ENCODE results near the gene MAOB.
"Not testable (repeated sequence)": the region's sequence is repeated elsewhere in the genome, so short reads cannot be mapped to it uniquely, and the experiment has no call there.

The MAOB gene

GRCh38 chrX:43882294-43882681 lies at the start of gene MAOB:
TSS of gene MAOB (minus strand) at chrX:43882450. CDS start at chrX:43882299, 151 bp downstream.
- peak; percentile 18 for DNase-seq (ENCODE audit: low read depth)

GRCh38 chrX:43922032-43922431 lies 39.8 kb upstream of the MAOB start:
- DNase-seq (ENCODE audit: low read depth) = not testable (repeated sequence)

- not testable (repeated sequence) for DNase-seq (ENCODE audit: low read depth)
Measured at GRCh38 chrX:43910772-43911171, 28.5 kb upstream of the MAOB start.

- DNase-seq (ENCODE audit: low read depth) = no peak
Measured at GRCh38 chrX:43910012-43910411, 27.8 kb upstream of the MAOB start.

- no peak for DNase-seq (ENCODE audit: low read depth)
Measured at GRCh38 chrX:43909141-43909540, 26.9 kb upstream of the MAOB start.

- no peak for DNase-seq (ENCODE audit: low read depth)
Measured at GRCh38 chrX:43899878-43900815, 17.9 kb upstream of the MAOB start.

DNA sequence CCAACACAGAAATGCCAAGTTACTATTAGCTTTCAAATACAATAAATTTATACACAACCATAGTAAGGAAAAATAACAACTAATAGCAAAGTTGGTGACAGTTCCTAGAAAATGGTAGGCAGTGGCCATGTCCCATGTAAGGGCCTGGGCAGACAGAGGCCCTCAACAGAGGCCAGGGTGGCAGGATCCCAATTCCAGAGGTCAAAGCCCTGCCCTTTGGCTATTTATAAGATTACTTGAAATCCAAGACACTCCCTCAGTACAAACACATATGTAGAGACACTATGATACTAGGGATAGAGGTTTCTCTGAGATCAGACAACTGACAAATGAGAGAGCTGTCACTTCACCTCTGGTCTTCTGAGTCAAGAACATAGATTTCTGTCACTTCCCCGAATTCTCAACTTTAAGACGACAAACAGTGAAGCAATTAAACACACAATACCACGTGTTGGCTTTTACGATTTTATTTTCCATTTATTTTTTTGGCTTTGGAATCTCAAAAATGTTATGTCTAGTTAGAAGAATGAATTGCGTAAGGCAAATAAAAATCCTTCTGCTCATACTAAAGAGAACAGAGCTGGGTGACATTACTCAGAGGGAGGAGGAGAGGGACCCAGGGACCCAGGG lies 16.3 kb upstream of the MAOB start:
- no peak for DNase-seq (ENCODE audit: low read depth)

- DNase-seq (ENCODE audit: low read depth) = no peak
Measured at GRCh38 chrX:43897290-43897689, 15.0 kb upstream of the MAOB start.

DNA sequence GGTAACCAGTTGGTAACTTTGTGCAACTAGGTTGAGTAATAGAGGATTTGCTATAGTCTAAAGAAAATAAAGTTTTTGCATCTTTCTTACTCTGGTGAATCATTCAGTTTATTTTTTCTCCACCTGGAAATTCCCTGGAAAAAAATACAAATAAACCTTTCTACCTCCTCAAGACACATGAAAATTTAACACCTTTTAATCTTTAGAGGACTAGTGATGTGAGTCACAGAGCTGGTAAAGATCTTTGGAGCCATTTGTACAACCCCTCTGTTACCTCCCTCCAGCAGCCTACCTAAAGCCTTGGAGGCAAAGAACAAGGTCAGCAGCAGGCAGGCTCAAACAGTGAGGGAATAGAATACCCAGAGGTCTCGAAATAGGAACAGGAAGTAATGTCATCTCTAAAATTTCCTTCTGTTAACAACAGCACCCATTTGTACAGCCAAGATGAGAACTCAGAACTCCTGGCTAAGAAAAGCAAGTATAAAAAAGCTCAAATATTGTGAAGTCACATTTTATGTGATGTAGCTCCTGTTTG lies 10.2 kb upstream of the MAOB start:
- DNase-seq (ENCODE audit: low read depth) = no peak

DNA sequence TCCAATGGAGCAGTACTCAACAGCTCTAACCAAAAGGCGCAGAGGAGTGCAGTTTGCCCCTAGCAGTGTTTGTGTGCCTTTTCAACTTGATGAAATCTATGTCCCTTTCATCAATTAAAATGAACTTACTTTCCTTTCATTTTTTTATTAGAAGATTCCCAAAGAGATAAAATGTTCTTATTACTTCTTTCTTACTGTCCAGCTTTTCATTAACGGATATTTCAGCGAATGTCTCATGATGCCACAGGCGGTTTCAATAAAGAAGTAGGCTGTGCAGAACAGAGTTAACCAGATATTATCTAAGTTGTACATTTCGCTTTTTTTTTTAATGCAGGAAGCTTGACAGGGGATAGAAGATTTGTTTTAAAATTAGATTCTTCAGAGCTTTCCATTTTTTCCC lies 3.4 kb upstream of the MAOB start:
- DNase-seq (ENCODE audit: low read depth) = no peak

GRCh38 chrX:43881410-43882293 lies 598 bp downstream of the MAOB start:
- DNase-seq (ENCODE audit: low read depth) = no peak

- no peak for DNase-seq (ENCODE audit: low read depth)
Measured at GRCh38 chrX:43880425-43880824, 1.8 kb downstream of the MAOB start.

- DNase-seq (ENCODE audit: low read depth) = no peak
Measured at GRCh38 chrX:43878906-43879526, 3.2 kb downstream of the MAOB start.

GRCh38 chrX:43876680-43877079 lies 5.6 kb downstream of the MAOB start:
- DNase-seq (ENCODE audit: low read depth) = no peak

GRCh38 chrX:43870758-43871419 lies 11.4 kb downstream of the MAOB start:
- DNase-seq (ENCODE audit: low read depth) = no peak

DNA sequence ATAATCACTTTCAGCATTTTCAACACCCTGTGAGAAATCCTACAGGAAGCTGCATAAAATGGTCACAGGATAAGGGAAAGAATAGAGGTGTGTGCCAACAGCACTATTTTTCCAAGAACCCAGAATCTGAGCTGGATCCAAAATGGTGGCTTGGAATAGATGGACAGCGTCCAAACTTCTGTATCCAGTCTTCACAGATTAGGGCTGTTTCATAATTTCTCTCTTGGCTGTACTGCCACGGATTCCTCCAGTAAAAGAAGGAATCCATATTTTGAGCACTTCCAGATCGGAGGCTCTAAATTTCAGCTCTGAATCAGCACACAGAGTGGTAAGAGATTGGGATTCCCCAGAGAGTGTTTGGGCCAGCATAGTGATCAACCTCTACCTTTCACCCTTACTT lies 12.2 kb downstream of the MAOB start:
- DNase-seq (ENCODE audit: low read depth) = no peak

DNA sequence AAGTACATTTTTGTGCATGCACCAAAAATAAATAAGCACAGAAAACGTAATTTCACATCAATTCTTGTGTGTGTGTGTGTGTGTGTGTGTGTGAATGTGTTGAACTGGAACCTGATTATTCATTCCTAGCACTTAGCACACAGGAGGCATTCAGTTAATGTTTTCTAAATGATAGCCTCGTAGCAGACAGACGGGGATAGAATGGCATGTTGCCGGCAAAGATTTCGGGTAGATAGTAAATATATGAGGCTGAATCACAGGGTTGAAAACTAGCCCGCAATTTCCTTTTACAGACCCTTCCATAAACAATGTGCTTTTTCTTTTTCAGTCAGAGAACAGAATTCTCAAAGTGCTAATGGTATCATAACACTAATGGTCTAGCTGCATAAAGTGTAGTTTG lies 13.5 kb downstream of the MAOB start:
- no peak for DNase-seq (ENCODE audit: low read depth)

DNA sequence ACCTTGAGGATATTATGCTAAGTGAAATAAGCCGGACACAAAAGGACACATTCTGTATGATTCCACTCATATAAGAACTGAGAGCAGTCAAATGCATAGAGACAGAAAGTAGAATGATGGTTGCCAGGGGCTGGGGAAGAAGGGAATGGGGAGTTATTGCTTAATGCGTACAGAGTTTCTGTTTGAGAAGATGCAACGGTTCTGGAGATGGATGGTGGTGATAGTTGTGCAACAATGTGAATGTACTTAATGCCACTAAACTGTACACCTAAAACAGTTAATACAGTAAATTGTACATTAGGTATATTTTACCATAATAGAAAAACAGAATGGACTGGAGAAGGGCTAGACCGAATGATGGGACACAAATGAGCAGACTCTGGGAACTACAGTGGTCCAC lies 15.8 kb downstream of the MAOB start:
- no peak for DNase-seq (ENCODE audit: low read depth)

DNA sequence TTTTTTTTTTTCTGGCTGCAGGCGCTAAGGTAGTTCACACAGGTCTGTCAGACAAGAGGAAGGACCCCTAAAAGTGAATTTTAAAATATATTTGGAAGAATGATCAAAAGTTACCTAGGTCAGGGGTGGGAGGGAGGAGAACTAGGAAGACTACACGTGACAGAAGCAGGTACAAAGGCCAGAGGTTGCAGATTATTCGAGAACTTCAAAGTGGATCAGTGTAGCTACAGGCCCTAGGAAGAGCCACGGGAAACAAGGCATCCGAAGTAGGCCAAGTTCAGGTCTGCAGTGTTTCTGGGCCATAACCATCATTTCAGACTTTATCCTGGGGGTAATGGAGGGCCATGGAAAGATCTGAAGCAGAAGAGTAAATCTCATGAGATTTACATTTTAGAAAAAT lies 16.5 kb downstream of the MAOB start:
- DNase-seq (ENCODE audit: low read depth) = no peak

DNA sequence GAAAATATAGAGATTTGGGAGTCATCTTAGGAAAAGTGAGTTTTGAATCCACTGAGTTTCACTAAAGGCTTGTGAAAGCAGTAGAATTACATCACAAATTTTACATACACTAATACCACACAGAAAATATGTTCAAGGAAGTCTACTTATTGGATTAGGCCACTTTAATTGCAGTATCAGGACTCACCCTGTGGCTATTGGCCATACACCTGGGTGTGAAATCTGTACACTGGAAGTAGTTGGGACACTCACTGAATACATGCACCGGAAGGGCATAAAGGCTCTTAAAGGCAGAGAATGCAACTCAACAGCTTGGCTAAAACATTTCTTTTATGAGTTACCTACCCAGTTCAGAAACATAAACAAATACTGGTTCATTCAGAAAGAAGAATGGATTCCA lies 19.8 kb downstream of the MAOB start:
- no peak for DNase-seq (ENCODE audit: low read depth)

DNA sequence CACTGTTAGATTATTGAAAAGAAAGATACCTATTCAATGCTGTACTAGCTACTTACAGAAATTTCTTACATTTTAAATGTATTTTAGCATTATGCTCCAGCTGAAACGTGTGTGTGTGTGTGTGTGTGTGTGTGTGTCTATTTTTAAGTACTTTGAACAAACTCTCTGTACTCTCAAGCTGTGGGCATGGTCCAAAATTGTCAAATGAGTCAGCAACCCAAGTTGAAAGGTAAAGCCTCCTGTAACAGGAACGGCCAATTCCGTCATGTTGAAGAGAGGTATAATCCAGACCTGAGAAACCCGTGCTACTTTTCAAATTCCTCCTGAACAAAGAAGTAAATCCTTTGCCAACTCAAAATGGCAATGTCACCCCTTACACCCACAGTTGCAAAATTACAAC lies 20.5 kb downstream of the MAOB start:
- DNase-seq (ENCODE audit: low read depth) = no peak
